H1 (cell line): Measurements from ENCODE around the gene KRT23. TPM values are rescaled to one million over a fixed set of nuclear protein-coding genes. Genes with fewer than 3 reads are reported as not detected.

ENCODE experiments used
- CTBP2 ChIP-seq: IDR thresholded peaks from 2 replicates; pipeline ENCODE4 v1.7.0; 2011; ENCODE audit warnings: borderline replicate concordance, mild to moderate bottlenecking, moderate library complexity, mixed read lengths, low read length; ENCODE audit not compliant: insufficient read depth, insufficient read length
- EP300 ChIP-seq, 2 experiments: IDR thresholded peaks; 1 replicate in 1 of 2; 2 replicates in 1 of 2; pipeline ENCODE4 v1.6.1; 2011 to 2012; ENCODE audit warnings: low read depth in 2 of 2, low read length in 2 of 2, mild to moderate bottlenecking in 2 of 2, borderline replicate concordance in 1 of 2, inconsistent platforms in 1 of 2, moderate library complexity in 1 of 2
- SIN3A ChIP-seq, 2 experiments: IDR thresholded peaks in 1 of 2; conservative IDR thresholded peaks in 1 of 2; 2 replicates each; pipeline ENCODE4 v1.6.1; 2011 to 2012; ENCODE audit warnings: low read length in 2 of 2, improper control_type of control experiment in 1 of 2, low read depth in 1 of 2, mild to moderate bottlenecking in 1 of 2
- TEAD4 ChIP-seq: IDR thresholded peaks from 2 replicates; pipeline ENCODE4 v1.6.1; 2012; ENCODE audit warnings: low read depth, low read length, inconsistent platforms, mixed read lengths
- polyA plus RNA-seq, 7 experiments: library from polyadenylated mRNA; depleted of rRNA in 3 of 7; stranded (reverse) in 5 of 7; unstranded in 2 of 7; fragments of >200 nt in 5 of 7; fragments of 200-250 nt in 2 of 7; gene quantifications; 1 replicate in 5 of 7; 2 replicates in 1 of 7; 4 replicates in 1 of 7; pipeline versions ENCODE4 v1.2.1 to v1.2.3, GENCODE V29; 2011 to 2013; ENCODE audit warnings: missing spikeins in 2 of 7, mixed read lengths in 2 of 7
- total RNA-seq: library from RNA; stranded (reverse); fragmentation: NEBNext Ultra II Directional; extraction: Animal tissue kit (Norgen Biotek cat#: 25700); gene quantifications from 2 replicates; pipeline ENCODE4 v1.2.1, GENCODE V29; 2021
- TF ChIP-seq, protein P1 (sequence below): IDR thresholded peaks from 2 replicates; pipeline ENCODE4 v1.6.1; 2011; ENCODE audit warnings: low read length, improper control_type of control experiment

Gene KRT23
- total and polyA plus RNA-seq, 2 of the 8 experiments (the other 6 are each of a cell fraction or from before 2014, with no cell fraction given): not detected

DNA sequence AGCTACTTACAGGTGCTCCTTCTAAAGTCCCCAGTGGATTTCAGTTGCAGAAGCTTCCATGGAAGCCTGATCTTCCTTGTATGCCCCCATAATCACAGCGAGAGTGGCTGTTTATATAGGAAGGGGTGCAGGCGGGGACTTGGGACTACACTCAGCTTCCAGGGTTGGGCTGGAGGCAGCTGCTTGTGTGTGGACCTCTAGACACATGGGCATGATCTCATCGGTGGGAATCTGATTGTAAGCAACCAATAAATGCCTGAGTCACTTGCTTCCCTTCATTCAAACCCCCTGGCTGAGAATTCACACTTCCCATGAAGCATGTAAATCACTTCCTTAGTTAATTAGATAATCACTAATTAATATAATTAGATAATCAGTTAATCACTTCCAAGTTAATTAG, 51.4 kb downstream of the KRT23 start (continued):
- no peak for TF ChIP-seq TEAD4
- no peak for TF ChIP-seq SIN3A (conservative IDR thresholded peaks at IDR 0.05 in 1 of 2, IDR thresholded peaks at IDR 0.05 in 1 of 2; ENCODE audit: low read depth in 1 of 2, low read length in 2 of 2)
- TF ChIP-seq, protein P1, sequence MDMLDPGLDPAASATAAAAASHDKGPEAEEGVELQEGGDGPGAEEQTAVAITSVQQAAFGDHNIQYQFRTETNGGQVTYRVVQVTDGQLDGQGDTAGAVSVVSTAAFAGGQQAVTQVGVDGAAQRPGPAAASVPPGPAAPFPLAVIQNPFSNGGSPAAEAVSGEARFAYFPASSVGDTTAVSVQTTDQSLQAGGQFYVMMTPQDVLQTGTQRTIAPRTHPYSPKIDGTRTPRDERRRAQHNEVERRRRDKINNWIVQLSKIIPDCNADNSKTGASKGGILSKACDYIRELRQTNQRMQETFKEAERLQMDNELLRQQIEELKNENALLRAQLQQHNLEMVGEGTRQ: no peak
- TF ChIP-seq CTBP2: no peak
- no peak for TF ChIP-seq EP300 (IDR thresholded peaks at IDR 0.05; ENCODE audit: borderline replicate concordance in 1 of 2, low read depth in 2 of 2, low read length in 2 of 2)
- TF ChIP-seq, all 59 proteins: peak for 0
